HG03196 (cell line): ENCODE measurements around the gene SIAH1.
"Not testable (repeated sequence)": the region's sequence is repeated elsewhere in the genome, so short reads cannot be mapped to it uniquely, and the experiment has no call there.

Experiments used
- ATAC-seq: cut with Tn5 transposase; IDR thresholded peaks from one replicate; pipeline ENCODE4 v1.9.1; 2021; ENCODE audit not compliant: unreplicated experiment

Gene SIAH1

GRCh38 chr16:48335961-48336360 is 49.3 kb downstream of the SIAH1 start:
- no peak for ATAC-seq

DNA sequence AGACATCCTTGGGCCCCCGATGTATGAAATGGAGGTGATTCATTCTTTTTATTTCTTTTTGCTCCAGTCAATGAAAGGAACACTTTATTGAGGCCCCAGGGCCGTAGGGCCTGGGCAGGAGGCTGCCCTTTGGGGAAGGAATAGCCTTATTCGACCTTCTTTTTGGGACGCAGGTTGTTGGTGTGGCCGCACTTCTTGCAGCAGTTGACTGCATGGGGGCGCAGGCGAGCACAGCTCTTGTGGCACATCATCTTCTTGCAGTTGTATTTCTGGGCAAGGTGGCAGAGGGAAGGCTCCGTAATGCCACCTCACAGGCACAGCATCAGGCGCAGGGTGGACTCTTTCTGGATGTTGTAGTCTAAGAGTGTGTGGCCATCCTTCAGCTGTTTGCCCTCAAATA is 50.9 kb downstream of the SIAH1 start:
- no peak for ATAC-seq

DNA sequence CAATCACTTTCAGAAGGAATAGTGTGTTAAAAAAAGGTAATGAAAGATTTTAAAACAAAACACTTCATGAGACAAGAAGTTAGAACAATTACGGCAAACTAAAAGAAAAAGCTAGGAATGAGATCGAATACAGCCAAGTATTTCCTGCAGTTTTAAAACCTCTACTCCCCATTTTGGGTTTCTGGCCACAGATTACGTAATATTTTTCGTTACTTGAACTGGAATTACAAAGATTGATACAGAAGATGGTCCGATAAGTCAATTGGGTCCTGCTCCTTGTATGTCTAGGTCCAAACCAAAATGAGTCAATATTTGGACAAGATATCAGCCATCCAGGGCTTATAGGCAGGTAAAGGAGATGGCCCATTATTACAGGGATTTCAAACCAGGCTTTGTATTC is 52.2 kb downstream of the SIAH1 start:
- ATAC-seq, result no peak

GRCh38 chr16:48330841-48331192 is 54.4 kb downstream of the SIAH1 start:
- ATAC-seq, result no peak

- ATAC-seq, result no peak
These were observed 54.9 kb downstream of the SIAH1 start for GRCh38 chr16:48330189-48330840.

DNA sequence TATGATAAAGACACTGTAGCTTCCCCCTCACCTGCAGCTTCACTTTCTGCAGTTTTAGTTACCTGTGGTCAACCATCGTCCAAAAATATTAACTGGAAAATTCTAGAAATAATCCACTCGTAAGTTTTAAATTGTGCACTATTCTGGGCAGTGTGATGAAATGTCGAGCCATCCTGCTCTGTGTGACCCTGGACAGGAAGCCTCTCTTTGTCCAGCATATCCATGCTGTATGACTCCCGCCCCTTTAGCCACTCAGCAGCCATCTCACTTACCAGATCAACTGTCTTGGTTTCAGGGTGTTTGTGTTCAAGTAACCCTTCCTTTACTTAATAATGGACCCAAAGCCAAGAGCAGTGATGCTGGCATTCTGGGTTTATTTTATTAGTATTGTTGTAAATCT is 56.1 kb downstream of the SIAH1 start:
- ATAC-seq, result no peak

DNA sequence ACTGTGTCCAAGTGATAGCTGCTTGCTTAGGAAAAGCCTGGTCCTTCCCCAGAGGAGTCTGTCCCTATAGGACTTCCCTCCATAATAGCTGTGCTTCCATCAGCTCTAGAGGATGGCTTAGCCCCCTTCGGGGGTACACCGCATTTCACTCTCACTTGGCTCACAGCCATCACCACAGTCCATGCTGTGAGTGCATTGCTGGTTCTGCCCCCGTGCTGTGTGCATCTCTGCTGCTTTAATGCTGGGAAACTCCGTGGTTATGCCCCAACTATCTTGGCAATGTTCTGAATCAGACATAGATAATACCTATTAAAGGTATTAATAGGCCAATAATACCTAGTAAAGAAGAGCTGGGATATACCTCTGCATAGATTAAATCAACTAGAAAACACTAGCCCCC is 58.3 kb downstream of the SIAH1 start:
- ATAC-seq, result no peak

GRCh38 chr16:48323783-48324775 is 61.1 kb downstream of the SIAH1 start:
- ATAC-seq, result no peak

- no peak for ATAC-seq
These were observed 63.7 kb downstream of the SIAH1 start for GRCh38 chr16:48321317-48322036.

GRCh38 chr16:48318630-48319029 is 66.6 kb downstream of the SIAH1 start:
- no peak for ATAC-seq

DNA sequence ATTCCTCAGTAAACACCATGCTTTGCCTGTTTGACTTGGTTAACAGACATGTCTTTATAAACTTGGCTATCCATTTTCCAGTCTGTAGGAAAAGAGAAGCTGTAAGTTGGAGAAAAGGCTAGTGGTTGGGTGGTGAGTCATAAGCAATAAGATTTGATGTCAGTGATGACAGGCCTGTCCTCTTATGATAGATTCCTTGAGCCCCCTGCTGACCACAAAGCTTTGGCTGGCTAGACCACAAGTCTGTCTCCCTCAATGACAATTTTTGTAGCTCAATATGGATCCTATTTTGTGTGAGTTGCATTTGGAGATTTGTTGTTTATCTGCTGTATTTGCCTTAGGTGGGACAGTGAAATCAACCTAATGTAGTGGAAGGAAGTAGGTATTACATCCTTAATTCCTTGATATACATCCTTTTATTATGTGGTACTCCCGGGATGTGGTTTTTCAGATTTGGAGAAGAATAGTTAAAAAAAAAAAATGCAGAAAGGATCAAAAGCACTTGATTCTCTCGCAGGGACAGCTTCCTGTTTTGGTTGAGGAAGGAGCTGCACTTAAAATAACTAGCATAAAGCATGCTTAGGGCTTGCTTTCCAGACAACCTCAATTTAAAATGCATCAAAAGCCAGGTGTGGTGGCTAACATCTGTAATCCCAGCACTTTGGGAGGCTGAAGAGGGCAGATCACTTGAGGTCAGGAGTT is 67.4 kb downstream of the SIAH1 start:
- ATAC-seq, result no peak

DNA sequence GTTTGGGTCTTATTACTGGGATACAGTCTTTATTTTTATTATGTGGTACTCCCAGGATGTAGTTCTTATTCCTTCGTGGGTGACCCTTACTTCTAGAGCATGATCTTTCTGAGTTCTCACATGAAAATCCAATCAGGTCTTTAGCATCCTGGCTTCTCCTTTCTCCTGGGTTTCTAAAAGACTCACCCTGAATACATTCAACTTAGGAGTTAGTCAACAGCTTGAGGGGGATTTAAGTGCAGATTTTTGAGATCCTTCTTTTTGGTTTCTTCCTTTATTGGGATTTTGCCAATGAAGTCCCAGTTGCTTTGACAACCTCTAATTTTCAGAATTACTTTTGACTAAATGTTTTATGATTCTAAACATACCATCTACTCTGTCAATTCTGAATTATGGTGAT is 68.2 kb downstream of the SIAH1 start:
- no peak for ATAC-seq

- not testable (repeated sequence) for ATAC-seq
These were observed 71.3 kb downstream of the SIAH1 start for GRCh38 chr16:48313905-48314304.

DNA sequence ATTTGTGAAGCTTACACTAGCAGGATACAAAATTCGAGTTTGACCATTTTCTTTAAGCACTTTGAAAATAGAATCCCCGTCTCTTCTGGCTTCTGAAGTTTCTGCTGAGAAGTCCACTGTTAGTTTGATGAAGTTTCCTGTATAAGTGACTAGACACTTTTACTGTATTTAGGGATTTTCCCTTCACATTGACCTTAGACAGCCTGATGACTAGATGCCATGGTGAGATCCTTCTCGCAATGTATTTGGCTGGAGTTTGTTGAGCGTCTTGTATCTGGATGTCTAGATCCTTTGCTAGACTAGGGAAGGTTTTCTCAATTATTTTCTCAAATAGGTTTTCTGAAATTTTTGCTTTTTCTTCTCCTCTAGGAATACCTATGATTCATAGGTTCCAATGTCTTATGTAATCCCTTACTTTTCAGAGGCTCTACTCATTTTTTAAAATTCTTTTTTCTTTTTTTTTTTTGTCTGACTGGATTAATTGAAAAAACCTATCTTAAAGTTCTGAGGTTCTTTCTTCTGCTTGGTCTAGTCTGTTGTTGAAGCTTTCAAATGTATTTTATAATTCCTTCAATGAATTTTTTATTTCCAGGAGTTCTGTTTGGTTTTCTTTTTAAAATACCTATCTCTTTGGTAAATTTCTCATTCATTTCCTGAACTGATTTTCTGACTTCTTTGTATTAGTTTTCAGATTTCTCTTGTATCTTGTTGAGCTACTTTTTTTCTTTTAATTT is 74.1 kb downstream of the SIAH1 start:
- no peak for ATAC-seq
